SJCRH30 (cell line): ENCODE data around the gene FIBCD1. TPM values are rescaled to one million over a fixed set of nuclear protein-coding genes. Genes with fewer than 3 reads are reported as not detected.

ENCODE experiments used
- DNase-seq, 2 experiments: peaks; one replicate each; pipeline ENCODE4 v3.0.0-alpha.2; 2015 to 2020
- H3K27ac ChIP-seq: fragments of 250-450 bp; sonication (Bioruptor Pico); 2 replicates; pipeline ENCODE4 v1.5.1; 2020; ENCODE audit warnings: mild to moderate bottlenecking, moderate library complexity
- H3K27me3 ChIP-seq: fragments of 250-450 bp; sonication (Bioruptor Pico); 2 replicates; pipeline ENCODE4 v1.5.1; 2020; ENCODE audit warnings: mild to moderate bottlenecking, moderate library complexity
- H3K36me3 ChIP-seq: fragments of 250-450 bp; sonication (Bioruptor Pico); 2 replicates; pipeline ENCODE4 v1.5.1; 2020; ENCODE audit warnings: mild to moderate bottlenecking, moderate library complexity
- H3K4me1 ChIP-seq: fragments of 250-450 bp; sonication (Bioruptor Pico); 2 replicates; pipeline ENCODE4 v1.5.1; 2020; ENCODE audit warnings: mild to moderate bottlenecking, moderate library complexity
- H3K4me3 ChIP-seq: fragments of 250-450 bp; sonication (Bioruptor Pico); 2 replicates; pipeline ENCODE4 v1.5.1; 2020; ENCODE audit warnings: mild to moderate bottlenecking, moderate library complexity
- H3K9me3 ChIP-seq: fragments of 250-450 bp; sonication (Bioruptor Pico); replicated peaks from 2 replicates; pipeline ENCODE4 v1.5.1; 2020; ENCODE audit warnings: mild to moderate bottlenecking, moderate library complexity
- total RNA-seq: library from RNA; depleted of rRNA; stranded (reverse); fragments of >200 nt; shearing (Covaris generic); gene quantifications from 2 replicates; pipeline ENCODE4 v1.2.3, GENCODE V29; 2014

The FIBCD1 gene
- total RNA-seq, 1 experiment from 2014 or later = 2.8 TPM

- DNase-seq = peak; percentile 40 to 45
- H3K27ac ChIP-seq = no peak overlapping the region
- peaks cover 24% of the 10 kb centered on the region for H3K27me3 ChIP-seq
- H3K36me3 ChIP-seq = no peaks in the 10 kb centered on the region
- peaks cover 4% of the 10 kb centered on the region; the same call in 1 of the 2 replicates for H3K4me1 ChIP-seq
- no peak overlapping the region for H3K4me3 ChIP-seq
- H3K9me3 ChIP-seq = no peaks in the 10 kb centered on the region
Measured at GRCh38 chr9:130899051-130899748, 39.8 kb downstream of the FIBCD1 start.

- Histone ChIP-seq H3K4me3 (no peak overlapping the region), H3K27me3 (peaks cover 22% of the 10 kb centered on the region), H3K27ac (no peak overlapping the region), H3K36me3 (no peaks in the 10 kb centered on the region), H3K9me3 (no peaks in the 10 kb centered on the region), H3K4me1 (peaks cover 4% of the 10 kb centered on the region; the same call in 1 of the 2 replicates)
- DNase-seq = no peak
Measured at GRCh38 chr9:130898552-130898852, 40.5 kb downstream of the FIBCD1 start.

GRCh38 chr9:130897848-130898551 lies 41.0 kb downstream of the FIBCD1 start:
- peaks cover 2% of the 10 kb centered on the region; the same call in 1 of the 2 replicates for H3K36me3 ChIP-seq
- peaks cover 21% of the 10 kb centered on the region for H3K27me3 ChIP-seq
- H3K9me3 ChIP-seq = no peaks in the 10 kb centered on the region
- DNase-seq = no peak
- no peak overlapping the region for H3K4me3 ChIP-seq
- no peak overlapping the region for H3K27ac ChIP-seq
- H3K4me1 ChIP-seq = peaks cover 4% of the 10 kb centered on the region; the same call in 1 of the 2 replicates

- no peak for DNase-seq
- Histone ChIP-seq H3K27ac (no peak overlapping the region), H3K4me3 (no peak overlapping the region), H3K36me3 (peaks cover 7% of the 10 kb centered on the region; the same call in 1 of the 2 replicates), H3K4me1 (peaks cover 4% of the 10 kb centered on the region; the same call in 1 of the 2 replicates), H3K27me3 (peaks cover 13% of the 10 kb centered on the region), H3K9me3 (no peaks in the 10 kb centered on the region)
Measured at GRCh38 chr9:130897105-130897751, 41.8 kb downstream of the FIBCD1 start.

GRCh38 chr9:130896233-130897014 lies 42.6 kb downstream of the FIBCD1 start, which contains the start of gene QRFP:
TSS of gene QRFP (minus strand) at chr9:130896812. CDS start at chr9:130893838, 2,974 bp downstream.
- DNase-seq = no peak
- Histone ChIP-seq H3K36me3 (peaks cover 7% of the 10 kb centered on the region; the same call in 1 of the 2 replicates), H3K27me3 (peaks cover 5% of the 10 kb centered on the region), H3K4me1 (peaks cover 4% of the 10 kb centered on the region; the same call in 1 of the 2 replicates), H3K9me3 (no peaks in the 10 kb centered on the region), H3K27ac (no peak within 1 kb of the TSS), H3K4me3 (no peak within 1 kb of the TSS)

GRCh38 chr9:130895481-130896232 lies 43.4 kb downstream of the FIBCD1 start:
- peaks cover 7% of the 10 kb centered on the region; the same call in 1 of the 2 replicates for H3K36me3 ChIP-seq
- no peak overlapping the region for H3K4me3 ChIP-seq
- no peak overlapping the region for H3K27ac ChIP-seq
- peaks cover 2% of the 10 kb centered on the region; the same call in 1 of the 2 replicates for H3K4me1 ChIP-seq
- peaks cover 4% of the 10 kb centered on the region for H3K27me3 ChIP-seq
- no peak for DNase-seq
- no peaks in the 10 kb centered on the region for H3K9me3 ChIP-seq

- no peaks in the 10 kb centered on the region for H3K4me1 ChIP-seq
- H3K9me3 ChIP-seq = no peaks in the 10 kb centered on the region
- peaks cover 13% of the 10 kb centered on the region for H3K36me3 ChIP-seq
- H3K27me3 ChIP-seq = no peaks in the 10 kb centered on the region; the same call in none of the 2 replicates
- no peak for DNase-seq
- H3K27ac ChIP-seq = no peak overlapping the region
- no peak overlapping the region for H3K4me3 ChIP-seq
Measured at GRCh38 chr9:130895038-130895437, 44.0 kb downstream of the FIBCD1 start.

- DNase-seq = no peak
- no peaks in the 10 kb centered on the region; the same call in 1 of the 2 replicates for H3K27me3 ChIP-seq
- H3K27ac ChIP-seq = no peak overlapping the region
- H3K36me3 ChIP-seq = peaks cover 18% of the 10 kb centered on the region
- H3K9me3 ChIP-seq = no peaks in the 10 kb centered on the region
- no peak overlapping the region for H3K4me3 ChIP-seq
- H3K4me1 ChIP-seq = no peaks in the 10 kb centered on the region
Measured at GRCh38 chr9:130894546-130894945, 44.5 kb downstream of the FIBCD1 start.

GRCh38 chr9:130893341-130894101 lies 45.5 kb downstream of the FIBCD1 start:
- Histone ChIP-seq H3K4me3 (no peak overlapping the region), H3K36me3 (peaks cover 26% of the 10 kb centered on the region), H3K9me3 (no peaks in the 10 kb centered on the region), H3K27me3 (no peaks in the 10 kb centered on the region), H3K27ac (no peak overlapping the region), H3K4me1 (no peaks in the 10 kb centered on the region)
- DNase-seq = no peak

- DNase-seq = no peak
- Histone ChIP-seq H3K27me3 (no peaks in the 10 kb centered on the region), H3K4me3 (no peak overlapping the region), H3K36me3 (peaks cover 33% of the 10 kb centered on the region), H3K4me1 (no peaks in the 10 kb centered on the region), H3K27ac (no peak overlapping the region), H3K9me3 (no peaks in the 10 kb centered on the region)
Measured at GRCh38 chr9:130892477-130893304, 46.4 kb downstream of the FIBCD1 start.

- DNase-seq = no peak
- Histone ChIP-seq H3K9me3 (no peaks in the 10 kb centered on the region), H3K27me3 (no peaks in the 10 kb centered on the region), H3K4me3 (no peak overlapping the region), H3K36me3 (peaks cover 41% of the 10 kb centered on the region), H3K27ac (no peak overlapping the region), H3K4me1 (no peaks in the 10 kb centered on the region)
Measured at GRCh38 chr9:130891688-130892476, 47.2 kb downstream of the FIBCD1 start.
